K562 (cell line): ENCODE data around the gene CEBPA. TPM values are rescaled to one million over a fixed set of nuclear protein-coding genes. Genes with fewer than 3 reads are reported as not detected.

Experiments
- ATAC-seq: fragments of 200-7000 bp; cut with Tn5 transposase; 3 replicates; pipeline ENCODE4 v1.9.1; 2020; ENCODE audit warnings: moderate library complexity
- BruUV-seq: library from RNA; stranded (reverse); fragments of 400-500 nt; replicated peaks from 2 replicates; lab custom pipeline; 2021; lab: Mats Ljungman, UMichigan
- CTCF ChIA-PET: fragments of 300-600 bp; formaldehyde crosslinking; extraction: SDS; loops from one replicate; lab custom pipeline; 2021; ENCODE audit warnings: low intra/inter-chr PET ratio; lab: Yijun Ruan, JAX
- POLR2A ChIA-PET: fragments of 300-600, 350-650 bp; sonication (Branson Sonifier 250); formaldehyde crosslinking; extraction: SDS; loops from one replicate; lab custom pipeline; 2021; ENCODE audit warnings: antibody characterized with exemption, inconsistent platforms; lab: Yijun Ruan, JAX
- DNase-seq, 4 experiments: peaks; one replicate each; pipeline versions ENCODE4 v3.0.0 to v3.0.0-alpha.2; 2011 to 2018; ENCODE audit warnings: low spot score in 3 of 4, mixed read lengths in 3 of 4; ENCODE audit errors: extremely low read depth in 1 of 4
- FAIRE-seq: peaks from 2 replicates; lab custom pipeline; 2011; peaks lifted over from hg19 to GRCh38; lab: Jason Lieb, UNC
- H2AFZ ChIP-seq: 2 replicates; pipeline ENCODE4 v1.6.0; 2011; ENCODE audit warnings: low read depth, low read length, control low read depth, inconsistent platforms
- H3K27ac ChIP-seq: fragments of 200-600 bp; 3 replicates; pipeline ENCODE4 v1.8.0; 2011; ENCODE audit warnings: low read depth, mild to moderate bottlenecking, control low read depth, inconsistent platforms, low read length, moderate library complexity, mixed read lengths; ENCODE audit errors: extremely low read depth
- H3K27me3 ChIP-seq, 2 experiments: fragments of 300-600 bp in 1 of 2; 2 replicates in 1 of 2; 3 replicates in 1 of 2; pipeline versions ENCODE4 v1.6.0 to v1.8.0; 2011; ENCODE audit warnings: inconsistent platforms in 2 of 2, low read length in 2 of 2, mild to moderate bottlenecking in 1 of 2, mixed read lengths in 1 of 2, moderate library complexity in 1 of 2; ENCODE audit not compliant: control insufficient read depth in 2 of 2, insufficient read depth in 2 of 2
- H3K36me3 ChIP-seq: fragments of 300-600 bp; 3 replicates; pipeline ENCODE4 v1.8.0; 2011; ENCODE audit warnings: mild to moderate bottlenecking, low read length, inconsistent platforms; ENCODE audit not compliant: control insufficient read depth, insufficient read depth
- H3K4me1 ChIP-seq, 2 experiments: fragments of 200-600 bp in 1 of 2; replicated peaks in 1 of 2; 2 replicates in 1 of 2; 3 replicates in 1 of 2; pipeline versions ENCODE4 v1.5.1 to v1.8.0; 2011; ENCODE audit warnings: inconsistent platforms in 2 of 2, low read length in 2 of 2, mild to moderate bottlenecking in 1 of 2, mixed read lengths in 1 of 2, moderate library complexity in 1 of 2; ENCODE audit not compliant: control insufficient read depth in 2 of 2, insufficient read depth in 2 of 2
- H3K4me2 ChIP-seq: 2 replicates; pipeline ENCODE4 v1.6.1; 2011; ENCODE audit warnings: low read length, control low read depth, inconsistent platforms, mixed read lengths; ENCODE audit not compliant: insufficient read depth
- H3K4me3 ChIP-seq: fragments of 200-600 bp; sonication (generic), shearing (Covaris generic); 2 replicates; pipeline ENCODE4 v1.5.1; 2016; ENCODE audit warnings: control low read depth, inconsistent platforms
- H3K79me2 ChIP-seq: fragments of 200-600 bp; 3 replicates; pipeline ENCODE4 v1.8.0; 2011; ENCODE audit warnings: low read length, inconsistent platforms; ENCODE audit not compliant: control insufficient read depth, insufficient read depth
- H3K9ac ChIP-seq, 2 experiments: 2 replicates each; pipeline versions ENCODE4 v1.6.0 to v1.6.1; 2011; ENCODE audit warnings: low read depth in 2 of 2, low read length in 2 of 2, control low read depth in 1 of 2, inconsistent platforms in 1 of 2, mild to moderate bottlenecking in 1 of 2, mixed read lengths in 1 of 2; ENCODE audit not compliant: insufficient read depth in 1 of 2
- H3K9me1 ChIP-seq: one replicate; pipeline ENCODE4 v1.6.0; 2011; ENCODE audit warnings: inconsistent platforms, mild to moderate bottlenecking, low read length, moderate library complexity; ENCODE audit not compliant: control insufficient read depth, insufficient read depth
- H3K9me3 ChIP-seq: replicated peaks from 2 replicates; pipeline ENCODE4 v1.5.1; 2011; ENCODE audit warnings: low read depth, low read length, inconsistent platforms; ENCODE audit not compliant: control insufficient read depth, insufficient read depth
- H4K20me1 ChIP-seq: replicated peaks from 2 replicates; pipeline ENCODE4 v1.6.1; 2011; ENCODE audit warnings: low read length, inconsistent platforms, mixed read lengths; ENCODE audit not compliant: control insufficient read depth, insufficient read depth
- HSF4 ChIP-seq: fragments of 250-450 bp; sonication (Bioruptor Pico); IDR thresholded peaks from 2 replicates; pipeline ENCODE4 v2.1.2; 2022; ENCODE audit warnings: mild to moderate bottlenecking, moderate library complexity, borderline replicate concordance
- ILF3 ChIP-seq: fragments of 450-650 bp; IDR thresholded peaks from 2 replicates; pipeline ENCODE4 v1.6.1; 2018; ENCODE audit warnings: antibody characterized with exemption, mild to moderate bottlenecking, moderate library complexity, borderline replicate concordance
- KLF13 ChIP-seq: fragments of 450-650 bp; IDR thresholded peaks from 2 replicates; pipeline ENCODE4 v1.6.1; 2016; ENCODE audit warnings: missing genetic modification characterization, low read depth, mild to moderate bottlenecking, missing compliant biosample characterization, moderate library complexity, borderline replicate concordance
- MEF2D ChIP-seq: conservative IDR thresholded peaks from 2 replicates; pipeline ENCODE4 v1.6.1; 2016; ENCODE audit warnings: low read depth, missing genetic modification characterization, missing compliant biosample characterization
- NR1H2 ChIP-seq: sonication (generic); formaldehyde crosslinking; IDR thresholded peaks from 2 replicates; pipeline ENCODE4 v1.4.0; 2020; ENCODE audit warnings: mild to moderate bottlenecking, missing genetic modification reagents
- POLR2A ChIP-seq: fragments of 450-650 bp; conservative IDR thresholded peaks from 2 replicates; pipeline ENCODE4 v1.6.1; 2016
- POLR3G ChIP-seq: IDR thresholded peaks from 2 replicates; pipeline ENCODE4 v1.6.1; 2011; ENCODE audit not compliant: insufficient read length, insufficient replicate concordance; ENCODE audit errors: extremely low read depth
- TAL1 ChIP-seq: fragments of 450-650 bp; IDR thresholded peaks from 2 replicates; pipeline ENCODE4 v1.6.1; 2016; ENCODE audit warnings: mild to moderate bottlenecking
- TEAD1 ChIP-seq, 2 experiments: fragments of 450-650 bp in 1 of 2; sonication (generic) in 1 of 2; formaldehyde crosslinking; IDR thresholded peaks; 2 replicates each; pipeline versions ENCODE4 v1.4.0 to v1.8.0; 2020 to 2022; ENCODE audit warnings: mild to moderate bottlenecking in 2 of 2, missing genetic modification reagents in 1 of 2
- ZNF217 ChIP-seq: sonication (generic); formaldehyde crosslinking; IDR thresholded peaks from 2 replicates; pipeline ENCODE4 v1.8.0; 2022; ENCODE audit warnings: mild to moderate bottlenecking, missing genetic modification reagents
- ZNF24 ChIP-seq: fragments of 450-650 bp; IDR thresholded peaks from 2 replicates; pipeline ENCODE4 v1.6.1; 2016
- ZNF354B ChIP-seq: fragments of 250-450 bp; sonication (Bioruptor Pico); IDR thresholded peaks from 2 replicates; pipeline ENCODE4 v1.4.0; 2020
- WGBS: fragments of 100-300 bp; shearing (Covaris generic); methylation state at CpG from one replicate; pipeline ENCODE4 v1.1.6; 2016; ENCODE audit warnings: low coverage, mixed read lengths; ENCODE audit not compliant: insufficient coverage; ENCODE audit errors: missing lambda C conversion rate; 5-methylcytosine and 5-hydroxymethylcytosine counted together
- in situ Hi-C: fragments of 300-500 bp; cut with MboI; formaldehyde crosslinking; loops from 4 replicates; pipeline ENCODE4 v1.15.0; 2018; ENCODE audit warnings: inconsistent platforms, mixed read lengths
- intact Hi-C: fragments of 100-400 bp; cut with micrococcal nuclease; formaldehyde crosslinking; loops from 2 replicates; pipeline ENCODE4 v1.14.2; 2022
- polyA plus RNA-seq, 8 experiments: library from polyadenylated mRNA; depleted of rRNA in 4 of 8; stranded (reverse) in 5 of 8; unstranded in 3 of 8; fragments of >200 nt; fragmentation: Nextera tagmentation in 2 of 8; fragmentation: Illumina TruSeq in 1 of 8; extraction: Ambion mirVana in 2 of 8; extraction: Trizol in 1 of 8; gene quantifications; 2 replicates each; pipeline versions ENCODE4 v1.2.1 to v1.2.3, GENCODE V29; 2011 to 2014; ENCODE audit warnings: inconsistent platforms in 1 of 8, missing spikeins in 1 of 8
- total RNA-seq, 7 experiments: library from RNA; depleted of rRNA in 6 of 7; stranded (reverse); fragments of >200 nt in 6 of 7; fragmentation: Illumina TruSeq in 2 of 7; extraction: Trizol in 2 of 7; gene quantifications; 2 replicates each; pipeline versions ENCODE4 v1.2.1 to v1.2.3, GENCODE V29; 2011 to 2021; ENCODE audit warnings: low replicate concordance in 1 of 7
- TF ChIP-seq, protein P1 (sequence below), 2 experiments: IDR thresholded peaks in 1 of 2; conservative IDR thresholded peaks in 1 of 2; 2 replicates each; pipeline ENCODE4 v1.6.1; 2016; ENCODE audit warnings: low read depth in 2 of 2, mild to moderate bottlenecking in 1 of 2, missing compliant biosample characterization in 1 of 2, missing genetic modification characterization in 1 of 2, moderate library complexity in 1 of 2
- TF ChIP-seq, protein P2 (sequence below): fragments of 450-650 bp; IDR thresholded peaks from 2 replicates; pipeline ENCODE4 v1.6.1; 2017; ENCODE audit warnings: antibody characterized with exemption
- TF ChIP-seq, protein P3 (sequence below): fragments of 450-650 bp; formaldehyde crosslinking; IDR thresholded peaks from 2 replicates; pipeline ENCODE4 v1.4.0; 2022; ENCODE audit warnings: missing genetic modification characterization

CEBPA gene
- total and polyA plus RNA-seq, 9 of the 15 experiments (the other 6 are each of a cell fraction or from before 2014, with no cell fraction given) = 0.03 to 0.59 (median 0.15) TPM; not detected in 2

DNA sequence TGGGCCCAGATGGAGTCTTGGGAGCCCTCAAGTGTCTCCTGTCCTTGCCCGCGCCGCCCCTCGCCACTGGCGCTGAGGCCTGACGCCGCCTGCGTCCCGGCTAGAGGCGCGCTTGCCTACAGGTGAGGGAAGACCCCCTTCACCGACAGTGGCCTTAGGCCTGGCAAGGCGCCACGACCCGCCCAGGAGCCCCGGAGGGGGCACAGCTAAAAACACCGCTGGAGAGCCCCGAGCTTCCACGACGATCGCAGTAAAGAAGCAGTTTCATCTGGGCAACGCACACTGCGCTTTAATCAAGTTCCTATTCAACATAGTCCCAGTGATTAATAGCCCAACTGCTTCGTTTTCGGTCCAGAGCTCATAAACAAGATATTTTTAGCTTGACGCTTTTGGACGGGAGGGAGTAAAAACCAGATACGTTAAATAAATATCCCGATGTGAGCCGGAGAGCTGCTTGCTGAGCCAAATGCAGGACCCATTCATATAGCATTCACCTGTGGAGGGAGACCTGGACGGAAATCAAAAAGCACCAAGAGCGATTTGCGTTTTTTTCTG lies 1.5 kb upstream of the CEBPA start:
- no peak for ATAC-seq
- no TSS peak for BruUV-seq
- peak; percentile 32 for FAIRE-seq
- no peak for TF ChIP-seq TEAD1 (CRISPR knock-in tag; IDR thresholded peaks at IDR 0.05)
- no peak for TF ChIP-seq MEF2D (tag)
- no peak for TF ChIP-seq TAL1
- TF ChIP-seq, protein P1, sequence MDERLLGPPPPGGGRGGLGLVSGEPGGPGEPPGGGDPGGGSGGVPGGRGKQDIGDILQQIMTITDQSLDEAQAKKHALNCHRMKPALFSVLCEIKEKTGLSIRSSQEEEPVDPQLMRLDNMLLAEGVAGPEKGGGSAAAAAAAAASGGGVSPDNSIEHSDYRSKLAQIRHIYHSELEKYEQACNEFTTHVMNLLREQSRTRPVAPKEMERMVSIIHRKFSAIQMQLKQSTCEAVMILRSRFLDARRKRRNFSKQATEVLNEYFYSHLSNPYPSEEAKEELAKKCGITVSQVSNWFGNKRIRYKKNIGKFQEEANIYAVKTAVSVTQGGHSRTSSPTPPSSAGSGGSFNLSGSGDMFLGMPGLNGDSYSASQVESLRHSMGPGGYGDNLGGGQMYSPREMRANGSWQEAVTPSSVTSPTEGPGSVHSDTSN (CRISPR knock-in tag; IDR thresholded peaks at IDR 0.05; ENCODE audit: low read depth) = no peak
- TF ChIP-seq, protein P1 (tag; conservative IDR thresholded peaks at IDR 0.05; ENCODE audit: low read depth) = no peak
- TF ChIP-seq, protein P2, sequence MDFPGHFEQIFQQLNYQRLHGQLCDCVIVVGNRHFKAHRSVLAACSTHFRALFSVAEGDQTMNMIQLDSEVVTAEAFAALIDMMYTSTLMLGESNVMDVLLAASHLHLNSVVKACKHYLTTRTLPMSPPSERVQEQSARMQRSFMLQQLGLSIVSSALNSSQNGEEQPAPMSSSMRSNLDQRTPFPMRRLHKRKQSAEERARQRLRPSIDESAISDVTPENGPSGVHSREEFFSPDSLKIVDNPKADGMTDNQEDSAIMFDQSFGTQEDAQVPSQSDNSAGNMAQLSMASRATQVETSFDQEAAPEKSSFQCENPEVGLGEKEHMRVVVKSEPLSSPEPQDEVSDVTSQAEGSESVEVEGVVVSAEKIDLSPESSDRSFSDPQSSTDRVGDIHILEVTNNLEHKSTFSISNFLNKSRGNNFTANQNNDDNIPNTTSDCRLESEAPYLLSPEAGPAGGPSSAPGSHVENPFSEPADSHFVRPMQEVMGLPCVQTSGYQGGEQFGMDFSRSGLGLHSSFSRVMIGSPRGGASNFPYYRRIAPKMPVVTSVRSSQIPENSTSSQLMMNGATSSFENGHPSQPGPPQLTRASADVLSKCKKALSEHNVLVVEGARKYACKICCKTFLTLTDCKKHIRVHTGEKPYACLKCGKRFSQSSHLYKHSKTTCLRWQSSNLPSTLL = no peak
- no peak for TF ChIP-seq ZNF354B
- TF ChIP-seq POLR3G = no peak
- TF ChIP-seq ZNF24 = no peak
- TF ChIP-seq, protein P3, sequence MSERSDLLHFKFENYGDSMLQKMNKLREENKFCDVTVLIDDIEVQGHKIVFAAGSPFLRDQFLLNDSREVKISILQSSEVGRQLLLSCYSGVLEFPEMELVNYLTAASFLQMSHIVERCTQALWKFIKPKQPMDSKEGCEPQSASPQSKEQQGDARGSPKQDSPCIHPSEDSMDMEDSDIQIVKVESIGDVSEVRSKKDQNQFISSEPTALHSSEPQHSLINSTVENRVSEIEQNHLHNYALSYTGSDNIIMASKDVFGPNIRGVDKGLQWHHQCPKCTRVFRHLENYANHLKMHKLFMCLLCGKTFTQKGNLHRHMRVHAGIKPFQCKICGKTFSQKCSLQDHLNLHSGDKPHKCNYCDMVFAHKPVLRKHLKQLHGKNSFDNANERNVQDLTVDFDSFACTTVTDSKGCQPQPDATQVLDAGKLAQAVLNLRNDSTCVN = no peak
- no peak for TF ChIP-seq ZNF217 (CRISPR knock-in tag)
- no peak for TF ChIP-seq HSF4
- TF ChIP-seq ILF3 = no peak
- no peak for TF ChIP-seq KLF13
- TF ChIP-seq POLR2A = no peak
- no peak for TF ChIP-seq NR1H2 (CRISPR knock-in tag)

More for the DNA sequence above, 1.5 kb upstream of the CEBPA start:
- H3K9ac ChIP-seq = no peak overlapping the region
- peaks cover 6 to 36% of the 10 kb centered on the region in 2 experiments; a peak in 3 of 5 replicates for H3K4me1 ChIP-seq
- no peak overlapping the region for H3K4me2 ChIP-seq
- no peak overlapping the region for H3K4me3 ChIP-seq
- in situ Hi-C loops (no loop called here), intact Hi-C loops (no loop called here)
- H3K27me3 ChIP-seq = peaks cover 0 to 48% of the 10 kb centered on the region in 2 experiments; a peak in 2 of 5 replicates
- no peaks in the 10 kb centered on the region for H3K36me3 ChIP-seq
- ChIA-PET POLR2A (interaction anchor here (1.0 kb wide), 1 partner anchor 70 kb away, joined by 4 read pairs; the partner anchor contains the start of gene CEBPG), CTCF (no interaction called here)
- no peaks in the 10 kb centered on the region for H3K9me1 ChIP-seq
- no peak overlapping the region for H3K27ac ChIP-seq
- H2AFZ ChIP-seq = no peak overlapping the region
- H3K79me2 ChIP-seq = no peaks in the 10 kb centered on the region
- 62% methylated on average over 33 of the region's 33 CpGs for WGBS
- peaks cover 10% of the 10 kb centered on the region; the same call in 1 of the 2 replicates for H4K20me1 ChIP-seq
- no peak for DNase-seq
- no peaks in the 10 kb centered on the region for H3K9me3 ChIP-seq
